NCI-H128 (cell line): ENCODE data around the gene CORO2B.

ENCODE experiments used
- DNase-seq: peaks from one replicate; lab custom pipeline; 2025; ENCODE audit not compliant: unreplicated experiment; lab: John Stamatoyannopoulos, UW

CORO2B gene

GRCh38 chr15:68572309-68572708, 6.5 kb upstream of the CORO2B start:
- no peak for DNase-seq

- no peak for DNase-seq
Observed at GRCh38 chr15:68572921-68573320, 5.9 kb upstream of the CORO2B start.

DNA sequence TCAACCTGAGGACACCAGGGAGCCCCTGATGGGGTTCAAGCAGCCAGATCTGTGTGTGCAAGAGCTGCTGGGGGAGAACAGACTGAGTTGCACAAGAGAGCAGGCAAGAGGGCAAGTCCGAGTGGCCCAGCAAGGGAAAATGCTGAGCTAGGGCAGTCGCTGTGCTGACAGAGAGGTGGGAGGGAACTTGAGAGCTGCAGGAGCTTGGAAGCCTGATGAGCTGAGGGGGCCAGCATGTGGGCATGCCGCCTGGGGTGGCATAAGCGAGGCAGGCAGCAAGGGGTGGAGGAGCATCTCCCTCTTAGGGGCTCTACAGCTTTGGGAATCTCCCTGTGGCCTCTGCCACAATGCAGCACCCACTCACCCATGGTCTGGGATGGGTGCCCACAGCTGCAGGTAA, 4.7 kb upstream of the CORO2B start:
- no peak for DNase-seq

DNA sequence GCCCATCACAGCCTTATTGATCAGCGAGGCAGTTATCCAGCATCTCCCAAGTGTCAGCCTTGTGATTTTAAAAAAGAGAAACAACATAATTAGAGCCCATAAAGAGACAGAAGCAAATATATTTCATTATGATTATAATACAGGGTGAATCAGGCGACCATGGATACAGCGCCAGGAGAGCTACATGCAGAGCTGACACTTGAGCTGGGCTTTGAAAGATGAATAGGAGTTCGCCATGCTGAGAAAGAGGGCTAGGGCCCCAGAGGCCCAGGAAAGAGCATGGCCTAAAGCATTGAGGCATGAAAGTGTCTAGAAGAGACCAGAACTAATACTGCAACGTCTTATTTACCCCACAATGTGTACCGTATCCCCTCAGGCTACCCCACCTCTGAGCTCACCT, 4.2 kb upstream of the CORO2B start:
- DNase-seq: no peak

GRCh38 chr15:68576235-68576892, 2.4 kb upstream of the CORO2B start:
- DNase-seq: no peak

GRCh38 chr15:68578175-68578979, 416 bp upstream of the CORO2B start:
- DNase-seq: peak; percentile 14

GRCh38 chr15:68580026-68580882, 1.5 kb downstream of the CORO2B start:
- no peak for DNase-seq

DNA sequence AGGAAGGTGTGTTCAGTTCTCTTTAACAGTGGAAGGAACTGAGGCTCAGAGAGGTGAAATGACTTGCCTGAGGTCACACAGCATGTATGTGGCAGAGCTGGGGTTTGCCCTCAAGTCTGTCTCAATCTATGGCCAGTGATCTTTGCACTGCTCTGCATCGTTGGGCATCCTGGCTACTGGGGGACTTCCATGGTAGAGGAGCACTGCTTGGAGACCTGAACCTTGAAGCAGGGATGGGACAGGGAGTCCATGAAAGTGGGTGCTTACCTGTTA, 2.0 kb downstream of the CORO2B start:
- DNase-seq: no peak

DNA sequence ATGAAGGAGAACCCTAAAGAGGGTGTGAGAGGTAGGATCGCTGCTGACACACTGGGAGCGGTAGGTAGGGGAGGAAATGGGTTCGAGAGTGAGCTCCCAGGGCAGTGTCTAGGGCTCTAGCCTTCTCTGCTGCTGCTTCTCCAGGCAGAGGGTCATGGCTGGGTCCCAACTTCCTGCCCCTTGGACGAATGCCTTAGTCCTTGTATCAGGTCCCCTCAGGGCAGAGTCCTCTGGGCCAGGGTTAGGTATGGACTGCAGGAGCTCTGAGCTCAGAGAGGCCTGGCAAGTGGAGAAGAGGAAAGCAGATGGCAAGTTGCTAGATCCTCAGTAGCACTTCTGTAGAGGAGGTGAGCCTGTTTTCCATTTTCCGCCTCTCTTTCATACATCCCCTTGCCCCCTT, 2.9 kb downstream of the CORO2B start:
- no peak for DNase-seq

GRCh38 chr15:68582236-68582635, 3.4 kb downstream of the CORO2B start:
- DNase-seq: no peak

DNA sequence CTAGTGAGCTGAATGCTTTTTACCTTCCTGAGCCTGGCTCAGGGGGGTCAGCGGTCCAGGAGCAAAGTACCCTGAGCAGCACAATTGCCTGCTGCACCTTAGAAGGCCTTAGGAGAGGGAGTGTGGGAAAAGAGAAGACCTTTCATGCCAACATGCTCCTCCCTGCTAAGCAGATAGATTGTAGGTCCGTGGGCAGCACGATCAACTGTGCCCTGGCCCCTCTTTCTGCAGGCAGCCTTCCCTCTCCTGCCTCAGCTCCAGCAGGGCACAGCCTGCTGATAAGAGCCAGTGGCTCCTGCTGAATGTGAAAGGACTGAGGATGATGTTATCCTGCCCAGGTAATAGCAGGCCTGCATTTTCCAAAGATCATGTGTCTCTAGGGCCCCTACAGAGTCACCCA, 4.1 kb downstream of the CORO2B start:
- DNase-seq: no peak

- DNase-seq: no peak
Observed at GRCh38 chr15:68583321-68583720, 4.5 kb downstream of the CORO2B start.

DNA sequence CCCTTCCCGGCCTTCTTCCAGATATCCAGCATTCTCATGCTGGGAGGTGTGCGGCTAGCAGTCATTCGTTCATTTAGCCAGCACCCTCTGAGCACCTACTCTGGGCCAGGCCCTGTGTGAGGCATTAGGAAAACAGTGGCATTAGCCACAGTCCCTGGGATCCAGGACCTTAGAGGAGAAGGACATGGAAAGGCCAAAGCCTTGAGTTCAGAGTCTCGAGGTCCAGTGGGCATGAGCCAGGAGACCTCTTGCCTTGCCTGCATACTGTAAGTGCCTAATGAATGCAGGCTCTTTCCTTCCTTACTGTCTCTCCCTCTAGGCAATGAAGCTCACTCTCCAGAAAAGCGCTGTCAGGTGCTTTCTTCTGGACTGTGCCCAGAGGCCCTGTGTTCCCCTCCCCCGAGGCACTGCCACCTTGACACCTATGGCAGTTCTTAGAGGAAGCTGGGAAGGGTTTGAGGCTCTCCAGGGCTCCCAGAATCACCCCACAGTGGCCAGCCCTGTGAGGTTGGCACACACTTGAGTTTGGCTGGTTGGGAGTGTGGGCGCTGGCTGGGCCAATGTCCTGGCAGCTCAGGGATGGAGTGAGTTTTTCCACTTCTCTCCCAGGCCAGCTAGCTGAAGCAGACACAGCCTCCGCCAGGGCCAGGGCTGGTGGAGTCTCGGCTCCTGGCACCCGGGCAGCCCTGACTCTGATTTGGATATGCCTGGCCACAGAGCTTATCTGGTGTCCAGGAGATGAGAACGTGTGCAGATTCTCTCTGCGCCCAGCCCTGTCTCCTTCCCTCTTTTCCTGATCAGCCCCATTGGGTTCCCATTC, 5.4 kb downstream of the CORO2B start:
- DNase-seq: no peak

DNA sequence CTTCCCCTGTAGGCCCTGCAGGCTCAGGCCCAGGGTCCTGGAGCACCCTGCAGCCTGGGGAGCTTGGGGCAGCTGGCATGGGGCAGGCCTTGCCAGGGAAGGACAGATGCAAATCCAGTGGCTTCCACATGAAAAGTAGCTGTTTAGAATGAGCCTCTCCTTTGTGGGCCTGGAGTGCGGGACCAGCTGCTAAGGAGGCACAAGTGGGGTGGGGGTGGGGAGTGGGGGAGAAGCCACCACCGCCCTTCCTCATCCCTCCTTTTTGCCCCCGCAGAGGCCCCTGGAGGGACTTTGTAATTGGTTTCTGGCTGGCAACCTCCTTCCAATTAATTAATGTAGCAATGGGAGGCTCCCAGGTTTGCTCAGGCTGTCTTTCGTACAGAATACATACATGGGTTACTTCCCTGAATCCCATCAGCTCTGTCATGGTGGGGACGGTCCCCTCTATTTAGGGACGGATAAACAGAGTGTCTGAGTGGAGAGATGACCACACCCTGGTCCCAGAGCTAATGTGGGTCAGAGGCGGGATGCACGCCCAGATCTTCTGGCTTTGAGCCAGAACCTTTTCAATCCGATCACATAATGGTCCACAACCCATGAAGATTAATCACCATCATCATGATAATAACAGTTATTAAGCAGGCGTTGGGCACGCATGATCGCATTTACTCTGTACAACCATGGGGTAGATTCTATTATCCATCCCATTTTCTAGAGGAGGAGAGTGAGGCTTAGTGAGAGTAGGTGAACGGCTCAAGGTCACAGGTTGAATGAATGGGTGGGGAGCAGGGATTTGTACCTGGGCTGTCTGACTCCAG, 6.2 kb downstream of the CORO2B start:
- no peak for DNase-seq

GRCh38 chr15:68585574-68586273, 6.9 kb downstream of the CORO2B start:
- no peak for DNase-seq

DNA sequence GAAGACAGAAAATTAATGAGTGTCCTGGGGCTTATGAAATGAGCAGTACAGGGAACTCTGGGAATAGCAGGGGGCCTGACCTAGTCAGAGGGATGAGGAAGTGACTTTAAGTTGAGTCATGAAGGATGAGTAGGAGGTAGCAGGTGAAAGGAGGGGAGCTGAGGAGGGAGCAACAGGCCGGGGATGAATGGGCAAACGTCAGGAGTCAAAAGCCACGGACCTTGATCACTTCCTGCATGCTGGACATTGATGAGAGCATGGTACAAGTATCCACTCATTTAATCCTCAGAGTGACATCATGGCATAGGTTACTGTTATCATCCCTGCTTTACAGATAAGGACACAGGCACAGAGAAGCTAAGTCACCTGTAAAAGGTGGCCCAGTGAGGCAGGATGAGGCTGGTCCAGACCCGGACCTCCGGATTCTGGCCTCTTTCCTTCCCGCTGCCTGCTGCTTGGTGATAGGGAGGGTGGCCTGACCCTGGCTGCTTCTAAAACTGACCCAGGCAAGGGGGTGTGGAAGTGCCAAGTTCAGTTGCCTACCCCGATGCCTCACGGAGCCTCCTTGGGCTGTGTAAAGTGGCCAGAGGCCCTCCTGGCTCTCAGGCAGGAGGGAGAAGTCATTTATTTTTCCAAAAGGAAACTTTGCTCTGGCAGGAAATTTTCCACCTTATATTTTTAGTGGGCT, 7.6 kb downstream of the CORO2B start:
- DNase-seq: no peak

GRCh38 chr15:68587769-68588385, 9.1 kb downstream of the CORO2B start:
- no peak for DNase-seq

- DNase-seq: no peak
Observed at GRCh38 chr15:68589053-68589452, 10.3 kb downstream of the CORO2B start.
